ENCODE data around the gene LTBP4.

The LTBP4 gene

DNA sequence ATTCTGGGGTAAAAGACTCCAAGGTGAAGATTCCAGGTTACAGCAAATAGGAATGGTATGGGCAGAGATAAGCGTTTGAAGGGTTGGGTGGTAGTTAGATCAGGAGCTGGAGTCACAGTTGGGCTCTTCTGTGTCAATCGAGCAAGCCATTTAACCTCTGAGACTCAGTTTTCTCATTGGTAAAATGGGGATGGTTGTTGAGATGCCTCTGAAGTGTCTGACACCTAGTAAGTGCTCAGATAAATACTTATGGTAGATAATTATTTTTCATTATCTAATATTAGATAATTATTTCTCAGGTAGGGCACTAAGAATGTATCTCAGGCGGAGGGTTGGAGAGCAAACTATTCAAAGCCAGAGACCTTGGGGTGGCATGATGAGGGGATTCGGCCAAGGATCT lies 7.8 kb downstream of the LTBP4 start:
- TF ChIP-seq CTCF (conservative IDR thresholded peaks at IDR 0.05) = no peak
- peak overlapping the region; percentile 79 for H3K27ac ChIP-seq

GRCh38 chr19:40609561-40610395 lies 8.6 kb downstream of the LTBP4 start:
- no peak for TF ChIP-seq CTCF (conservative IDR thresholded peaks at IDR 0.05)
- peak overlapping the region; percentile 79 for H3K27ac ChIP-seq

GRCh38 chr19:40610396-40611064 lies 9.4 kb downstream of the LTBP4 start:
- TF ChIP-seq CTCF (conservative IDR thresholded peaks at IDR 0.05) = no peak
- H3K27ac ChIP-seq = peak overlapping the region; percentile 79

DNA sequence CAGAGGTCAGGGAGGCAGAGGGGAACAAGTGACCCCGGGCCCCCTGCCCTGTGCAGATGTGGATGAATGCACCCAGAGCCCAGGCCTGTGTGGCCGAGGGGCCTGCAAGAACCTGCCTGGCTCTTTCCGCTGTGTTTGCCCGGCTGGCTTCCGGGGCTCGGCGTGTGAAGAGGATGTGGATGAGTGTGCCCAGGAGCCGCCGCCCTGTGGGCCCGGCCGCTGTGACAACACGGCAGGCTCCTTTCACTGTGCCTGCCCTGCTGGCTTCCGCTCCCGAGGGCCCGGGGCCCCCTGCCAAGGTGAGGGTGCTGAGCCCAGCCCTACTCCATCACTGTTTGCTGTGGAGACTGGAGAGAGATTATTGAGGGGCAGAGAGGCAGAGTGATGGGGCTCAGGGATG lies 9.9 kb downstream of the LTBP4 start:
- peak overlapping the region; percentile 79 for H3K27ac ChIP-seq
- no peak for TF ChIP-seq CTCF (conservative IDR thresholded peaks at IDR 0.05)

- TF ChIP-seq CTCF (conservative IDR thresholded peaks at IDR 0.05) = no peak
- H3K27ac ChIP-seq = no peak overlapping the region
Measured at GRCh38 chr19:40611900-40612698, 10.9 kb downstream of the LTBP4 start.

GRCh38 chr19:40612831-40613689 lies 11.9 kb downstream of the LTBP4 start:
- no peak overlapping the region for H3K27ac ChIP-seq
- no peak for TF ChIP-seq CTCF (conservative IDR thresholded peaks at IDR 0.05)

All from VCaP (cell line).